ENCODE measurements around the gene CTNNA3.

DNA sequence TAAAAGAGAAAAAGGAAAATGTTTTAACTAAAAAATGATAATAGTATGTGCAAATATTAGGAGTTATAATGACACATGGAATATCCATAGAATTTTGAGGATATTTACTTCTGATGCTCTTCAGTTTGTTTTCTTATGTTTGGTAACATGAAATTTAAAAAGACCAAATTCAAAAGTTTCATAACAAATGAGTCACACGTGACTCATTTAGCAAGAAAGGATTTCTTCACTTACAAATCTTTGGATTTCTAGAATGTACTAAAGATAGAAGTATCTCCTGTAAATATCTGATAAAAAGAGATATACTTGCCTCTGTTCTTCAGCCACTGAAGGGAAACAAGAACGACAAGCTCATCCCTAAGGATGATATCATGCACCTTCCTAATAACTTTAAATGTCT lies 1544.6 kb downstream of the CTNNA3 start:
- TF ChIP-seq POLR2A (IDR thresholded peaks at IDR 0.05; ENCODE audit: low read depth, low read length) (no peak), EZH2 (IDR thresholded peaks at IDR 0.05; ENCODE audit: borderline replicate concordance, low read depth, low read length, severe bottlenecking) (no peak)
- TF ChIP-seq, protein P1, sequence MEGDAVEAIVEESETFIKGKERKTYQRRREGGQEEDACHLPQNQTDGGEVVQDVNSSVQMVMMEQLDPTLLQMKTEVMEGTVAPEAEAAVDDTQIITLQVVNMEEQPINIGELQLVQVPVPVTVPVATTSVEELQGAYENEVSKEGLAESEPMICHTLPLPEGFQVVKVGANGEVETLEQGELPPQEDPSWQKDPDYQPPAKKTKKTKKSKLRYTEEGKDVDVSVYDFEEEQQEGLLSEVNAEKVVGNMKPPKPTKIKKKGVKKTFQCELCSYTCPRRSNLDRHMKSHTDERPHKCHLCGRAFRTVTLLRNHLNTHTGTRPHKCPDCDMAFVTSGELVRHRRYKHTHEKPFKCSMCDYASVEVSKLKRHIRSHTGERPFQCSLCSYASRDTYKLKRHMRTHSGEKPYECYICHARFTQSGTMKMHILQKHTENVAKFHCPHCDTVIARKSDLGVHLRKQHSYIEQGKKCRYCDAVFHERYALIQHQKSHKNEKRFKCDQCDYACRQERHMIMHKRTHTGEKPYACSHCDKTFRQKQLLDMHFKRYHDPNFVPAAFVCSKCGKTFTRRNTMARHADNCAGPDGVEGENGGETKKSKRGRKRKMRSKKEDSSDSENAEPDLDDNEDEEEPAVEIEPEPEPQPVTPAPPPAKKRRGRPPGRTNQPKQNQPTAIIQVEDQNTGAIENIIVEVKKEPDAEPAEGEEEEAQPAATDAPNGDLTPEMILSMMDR (IDR thresholded peaks at IDR 0.05; ENCODE audit: extremely low read depth in 1 of 2, insufficient read depth in 1 of 2, low read depth in 1 of 2, low read length in 2 of 2): no peak
